Activated CD4-positive, alpha-beta T cell treated with anti-CD3 and anti-CD28 coated beads, Interleukin-2, amount 50 U/mL, for 4 hours (primary cell): ENCODE results near the gene SORCS2.

Experiments used
- DNase-seq, 2 experiments: peaks; one replicate each; pipeline ENCODE4 v3.0.0-alpha.2; 2020

Gene SORCS2

GRCh38 chr4:7662507-7662846 is 470.1 kb downstream of the SORCS2 start:
- no peak for DNase-seq

- DNase-seq = no peak
Observed at GRCh38 chr4:7663075-7663541, 470.8 kb downstream of the SORCS2 start.

GRCh38 chr4:7664106-7664505 is 471.8 kb downstream of the SORCS2 start:
- no peak for DNase-seq

GRCh38 chr4:7665321-7665720 is 473.0 kb downstream of the SORCS2 start:
- DNase-seq = no peak

- DNase-seq = no peak
Observed at GRCh38 chr4:7666011-7666410, 473.7 kb downstream of the SORCS2 start.

GRCh38 chr4:7666744-7667143 is 474.4 kb downstream of the SORCS2 start:
- DNase-seq = no peak

GRCh38 chr4:7668271-7668670 is 475.9 kb downstream of the SORCS2 start:
- DNase-seq = no peak

GRCh38 chr4:7668826-7669225 is 476.5 kb downstream of the SORCS2 start:
- no peak for DNase-seq

GRCh38 chr4:7672601-7673000 is 480.3 kb downstream of the SORCS2 start:
- no peak for DNase-seq

GRCh38 chr4:7673121-7673520 is 480.8 kb downstream of the SORCS2 start:
- DNase-seq = no peak

GRCh38 chr4:7674706-7675105 is 482.4 kb downstream of the SORCS2 start:
- DNase-seq = no peak

- no peak for DNase-seq
Observed at GRCh38 chr4:7675136-7675535, 482.8 kb downstream of the SORCS2 start.

GRCh38 chr4:7675612-7676320 is 483.4 kb downstream of the SORCS2 start:
- DNase-seq = no peak

GRCh38 chr4:7676398-7676922 is 484.1 kb downstream of the SORCS2 start:
- no peak for DNase-seq

GRCh38 chr4:7677086-7677485 is 484.7 kb downstream of the SORCS2 start:
- no peak for DNase-seq

- no peak for DNase-seq
Observed at GRCh38 chr4:7677799-7678301, 485.5 kb downstream of the SORCS2 start.

GRCh38 chr4:7678318-7678852 is 486.0 kb downstream of the SORCS2 start:
- no peak for DNase-seq

GRCh38 chr4:7679406-7680040 is 487.2 kb downstream of the SORCS2 start:
- DNase-seq = no peak

- no peak for DNase-seq
Observed at GRCh38 chr4:7680106-7680505, 487.8 kb downstream of the SORCS2 start.

- no peak for DNase-seq
Observed at GRCh38 chr4:7680731-7681130, 488.4 kb downstream of the SORCS2 start.

- no peak for DNase-seq
Observed at GRCh38 chr4:7683126-7683703, 490.9 kb downstream of the SORCS2 start.

GRCh38 chr4:7684294-7684693 is 492.0 kb downstream of the SORCS2 start:
- no peak for DNase-seq

GRCh38 chr4:7686070-7686870 is 493.9 kb downstream of the SORCS2 start:
- DNase-seq = no peak
